ENCODE results near the gene CATSPER3.

DNA sequence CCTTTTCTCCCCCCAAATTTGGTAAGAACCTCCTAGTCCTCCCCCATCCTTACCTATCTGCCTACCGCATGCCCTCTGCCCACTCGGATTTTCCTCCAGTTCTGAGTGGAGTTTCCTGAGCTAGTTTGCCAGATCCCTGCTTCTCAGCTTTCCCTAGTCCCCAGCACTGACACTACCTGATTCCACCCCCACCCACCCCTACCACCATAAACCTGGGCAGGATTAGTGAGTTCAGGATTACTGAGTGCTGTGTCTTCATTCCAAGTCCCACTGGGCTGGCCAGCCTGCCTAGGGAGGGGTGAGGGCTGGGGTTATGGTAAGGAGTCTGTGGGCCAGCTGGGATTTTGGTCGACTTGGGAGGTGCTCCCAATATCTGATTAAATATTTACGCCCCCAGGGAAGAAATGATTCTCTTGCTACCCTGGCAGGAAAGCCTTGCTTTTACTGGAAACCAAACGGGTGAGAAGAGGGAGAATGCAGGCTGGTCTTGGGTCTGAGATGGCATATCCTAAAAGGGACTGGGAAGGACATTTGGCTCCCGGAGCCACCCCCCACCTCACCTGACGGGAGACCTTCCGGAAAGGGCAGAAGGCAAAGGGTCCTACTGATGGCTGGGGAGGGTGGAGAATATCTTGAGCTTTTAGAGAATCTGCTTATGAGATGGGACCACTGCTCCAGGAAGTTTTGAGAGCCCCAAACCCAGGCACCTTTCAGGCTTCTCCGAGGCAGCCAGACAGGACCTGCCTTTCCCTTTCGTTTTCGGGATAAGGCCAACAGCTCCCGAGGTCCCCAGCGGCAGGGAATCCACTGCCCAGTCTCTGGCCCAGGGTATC lies 62.6 kb downstream of the CATSPER3 start:
- TF ChIP-seq POLR2A (IDR thresholded peaks at IDR 0.05), result no peak
- no peak for TF ChIP-seq POLR2AphosphoS5 (IDR thresholded peaks at IDR 0.05)
- TF ChIP-seq, protein P1, sequence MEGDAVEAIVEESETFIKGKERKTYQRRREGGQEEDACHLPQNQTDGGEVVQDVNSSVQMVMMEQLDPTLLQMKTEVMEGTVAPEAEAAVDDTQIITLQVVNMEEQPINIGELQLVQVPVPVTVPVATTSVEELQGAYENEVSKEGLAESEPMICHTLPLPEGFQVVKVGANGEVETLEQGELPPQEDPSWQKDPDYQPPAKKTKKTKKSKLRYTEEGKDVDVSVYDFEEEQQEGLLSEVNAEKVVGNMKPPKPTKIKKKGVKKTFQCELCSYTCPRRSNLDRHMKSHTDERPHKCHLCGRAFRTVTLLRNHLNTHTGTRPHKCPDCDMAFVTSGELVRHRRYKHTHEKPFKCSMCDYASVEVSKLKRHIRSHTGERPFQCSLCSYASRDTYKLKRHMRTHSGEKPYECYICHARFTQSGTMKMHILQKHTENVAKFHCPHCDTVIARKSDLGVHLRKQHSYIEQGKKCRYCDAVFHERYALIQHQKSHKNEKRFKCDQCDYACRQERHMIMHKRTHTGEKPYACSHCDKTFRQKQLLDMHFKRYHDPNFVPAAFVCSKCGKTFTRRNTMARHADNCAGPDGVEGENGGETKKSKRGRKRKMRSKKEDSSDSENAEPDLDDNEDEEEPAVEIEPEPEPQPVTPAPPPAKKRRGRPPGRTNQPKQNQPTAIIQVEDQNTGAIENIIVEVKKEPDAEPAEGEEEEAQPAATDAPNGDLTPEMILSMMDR (IDR thresholded peaks at IDR 0.05), result no peak
